Gastrocnemius medialis (tissue), 4 donors: Measurements from ENCODE around the gene THSD7A. TPM values are rescaled to one million over a fixed set of nuclear protein-coding genes. Genes with fewer than 3 reads are reported as not detected.

Experiments
- ATAC-seq, 2 donors: fragments of 150-250 bp; one replicate each; pipeline ENCODE4 v1.9.1; 2016
- DNase-seq, 2 donors: peaks; one replicate each; pipeline ENCODE4 v3.0.0-alpha.2; 2019
- H3K27ac ChIP-seq, 4 donors: fragments of 200-600 bp; sonication (generic); 1 replicate in 1 of 4; 2 replicates in 3 of 4; pipeline ENCODE4 v1.5.1; 2016 to 2018; ENCODE audit warnings: mild to moderate bottlenecking in 2 of 4, moderate library complexity in 1 of 4
- H3K27me3 ChIP-seq, 3 donors: fragments of 200-600 bp; sonication (generic) in 2 of 3; 1 replicate in 1 of 3; 2 replicates in 2 of 3; pipeline versions ENCODE4 v1.5.1 to v1.6.0; 2016 to 2019; ENCODE audit warnings: mild to moderate bottlenecking in 1 of 3, moderate library complexity in 1 of 3
- H3K36me3 ChIP-seq, 2 donors: fragments of 200-600 bp; sonication (generic) in 1 of 2; one replicate each; pipeline ENCODE4 v1.5.1; 2017 to 2018
- H3K4me1 ChIP-seq, 2 donors: fragments of 200-600 bp; sonication (generic) in 1 of 2; one replicate each; pipeline ENCODE4 v1.5.1; 2016 to 2017; ENCODE audit warnings: mild to moderate bottlenecking in 2 of 2
- H3K4me3 ChIP-seq, 4 donors: fragments of 200-600 bp; sonication (generic) in 3 of 4; 1 replicate in 1 of 4; 2 replicates in 3 of 4; pipeline ENCODE4 v1.5.1; 2016 to 2019; ENCODE audit warnings: mild to moderate bottlenecking in 2 of 4
- H3K9me3 ChIP-seq, 3 donors: fragments of 200-600 bp; sonication (generic) in 2 of 3; 1 replicate in 1 of 3; 2 replicates in 2 of 3; pipeline ENCODE4 v1.5.1; 2016 to 2019
- POLR2A ChIP-seq, 2 donors: fragments of 450-650 bp; IDR thresholded peaks; one replicate each; pipeline ENCODE4 v1.6.1; 2017; ENCODE audit warnings: antibody characterized with exemption in 2 of 2, mild to moderate bottlenecking in 2 of 2, moderate library complexity in 2 of 2
- in situ Hi-C, 4 donors: fragments of 200-750 bp; cut with MboI; loops; one replicate each; pipeline versions ENCODE4 v1.15.0 to v1.8.0; 2017; ENCODE audit warnings: low sequenced_read_pairs in 4 of 4
- intact Hi-C: fragments of 100-400 bp; cut with DNase I; formaldehyde crosslinking; loops from one replicate; pipeline ENCODE4 v1.15.1; 2023; ENCODE audit warnings: low total_unique reads
- total RNA-seq, 4 donors: library from RNA; depleted of rRNA; stranded (reverse); fragments of >200 nt; gene quantifications; one replicate each; pipeline versions ENCODE4 v1.1.0 to v1.2.3, GENCODE V29; 2016
- TF ChIP-seq, protein P1 (sequence below), 5 experiments: fragments of 450-650 bp in 3 of 5; fragments of 200-600 bp in 2 of 5; sonication (generic) in 2 of 5; IDR thresholded peaks in 4 of 5; conservative IDR thresholded peaks in 1 of 5; 1 replicate in 4 of 5; 2 replicates in 1 of 5; pipeline ENCODE4 v1.5.1; 2016 to 2019; ENCODE audit warnings: antibody characterized with exemption in 5 of 5, mild to moderate bottlenecking in 3 of 5, moderate library complexity in 3 of 5

The THSD7A gene
- total RNA-seq, 4 donors from 2014 or later = 0.36 to 0.78 (median 0.66) TPM

DNA sequence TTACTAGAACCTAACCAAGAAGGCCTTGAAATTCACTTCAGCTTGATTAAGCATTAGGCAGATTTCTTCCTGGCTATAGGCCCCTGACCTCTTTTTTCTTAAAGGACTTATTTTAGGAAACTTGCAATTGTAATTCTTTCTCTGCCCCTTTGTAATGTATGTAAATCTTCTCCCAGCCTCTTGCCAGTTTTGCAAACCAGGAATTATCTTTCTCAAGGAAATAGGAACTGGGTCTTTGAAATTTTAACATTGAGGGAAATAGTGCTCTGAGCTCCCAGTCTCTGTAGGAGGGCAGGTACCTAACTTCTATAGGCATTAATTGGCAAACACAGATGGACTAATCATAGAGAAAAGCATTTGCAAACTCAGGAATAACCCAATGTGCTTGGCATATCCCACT is 342.7 kb downstream of the THSD7A start:
- in situ Hi-C loops = no loop called here
- intact Hi-C loops = no loop called here
- DNase-seq (no peak), ATAC-seq (no peak)
- Histone ChIP-seq H3K4me1 (no peaks in the 10 kb centered on the region), H3K27me3 (no peaks in the 10 kb centered on the region), H3K27ac (no peak overlapping the region), H3K36me3 (no peaks in the 10 kb centered on the region), H3K9me3 (no peaks in the 10 kb centered on the region), H3K4me3 (no peak overlapping the region)
- TF ChIP-seq POLR2A (IDR thresholded peaks at IDR 0.05) = no peak
- TF ChIP-seq, protein P1, sequence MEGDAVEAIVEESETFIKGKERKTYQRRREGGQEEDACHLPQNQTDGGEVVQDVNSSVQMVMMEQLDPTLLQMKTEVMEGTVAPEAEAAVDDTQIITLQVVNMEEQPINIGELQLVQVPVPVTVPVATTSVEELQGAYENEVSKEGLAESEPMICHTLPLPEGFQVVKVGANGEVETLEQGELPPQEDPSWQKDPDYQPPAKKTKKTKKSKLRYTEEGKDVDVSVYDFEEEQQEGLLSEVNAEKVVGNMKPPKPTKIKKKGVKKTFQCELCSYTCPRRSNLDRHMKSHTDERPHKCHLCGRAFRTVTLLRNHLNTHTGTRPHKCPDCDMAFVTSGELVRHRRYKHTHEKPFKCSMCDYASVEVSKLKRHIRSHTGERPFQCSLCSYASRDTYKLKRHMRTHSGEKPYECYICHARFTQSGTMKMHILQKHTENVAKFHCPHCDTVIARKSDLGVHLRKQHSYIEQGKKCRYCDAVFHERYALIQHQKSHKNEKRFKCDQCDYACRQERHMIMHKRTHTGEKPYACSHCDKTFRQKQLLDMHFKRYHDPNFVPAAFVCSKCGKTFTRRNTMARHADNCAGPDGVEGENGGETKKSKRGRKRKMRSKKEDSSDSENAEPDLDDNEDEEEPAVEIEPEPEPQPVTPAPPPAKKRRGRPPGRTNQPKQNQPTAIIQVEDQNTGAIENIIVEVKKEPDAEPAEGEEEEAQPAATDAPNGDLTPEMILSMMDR (IDR thresholded peaks at IDR 0.05 in 4 of 5, conservative IDR thresholded peaks at IDR 0.05 in 1 of 5) = no peak

DNA sequence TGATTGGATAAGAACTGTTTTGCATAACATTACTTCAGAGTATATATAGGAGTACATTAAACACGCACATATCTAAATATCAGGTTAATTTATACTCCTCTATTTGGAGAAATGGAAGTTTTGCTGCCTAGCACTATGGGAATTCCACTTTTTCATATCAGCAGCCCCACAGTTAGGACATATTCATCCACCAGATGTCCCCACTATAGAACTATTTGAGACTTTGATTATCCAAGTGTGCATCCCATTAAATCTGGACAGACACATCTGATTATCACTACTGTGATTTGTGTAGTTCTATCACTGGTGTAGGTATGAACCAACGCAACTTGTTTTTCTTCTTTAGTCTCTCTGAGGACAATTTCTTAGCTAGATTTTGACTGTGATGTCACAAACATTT is 345.7 kb downstream of the THSD7A start:
- Histone ChIP-seq H3K4me3 (no peak overlapping the region), H3K27me3 (no peaks in the 10 kb centered on the region), H3K27ac (no peak overlapping the region), H3K9me3 (no peaks in the 10 kb centered on the region), H3K4me1 (no peaks in the 10 kb centered on the region), H3K36me3 (no peaks in the 10 kb centered on the region)
- no peak for TF ChIP-seq POLR2A (IDR thresholded peaks at IDR 0.05)
- TF ChIP-seq, protein P1 (IDR thresholded peaks at IDR 0.05 in 4 of 5, conservative IDR thresholded peaks at IDR 0.05 in 1 of 5) = no peak
- in situ Hi-C loops = no loop called here
- intact Hi-C loops = no loop called here
- DNase-seq (no peak), ATAC-seq (no peak)

DNA sequence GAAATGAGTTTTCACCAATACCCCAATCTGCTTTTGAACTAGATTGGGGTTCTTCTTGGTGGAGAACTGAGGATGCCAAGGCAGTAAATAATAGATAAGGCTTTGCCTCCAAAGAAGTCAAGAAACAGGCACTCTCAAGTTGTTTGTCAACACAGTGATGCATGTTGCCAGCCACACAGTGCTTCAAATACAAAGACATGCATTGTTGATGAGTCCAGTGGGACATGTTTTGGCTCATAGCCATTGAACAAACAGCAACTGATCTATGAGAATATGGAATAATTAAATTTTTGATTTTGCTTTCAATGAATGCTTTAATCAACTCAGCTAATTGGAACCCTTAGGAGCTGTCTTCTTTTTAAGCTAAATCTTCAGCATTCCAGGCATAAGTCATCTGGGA is 346.4 kb downstream of the THSD7A start:
- in situ Hi-C loops (no loop called here), intact Hi-C loops (no loop called here)
- Histone ChIP-seq H3K36me3 (no peaks in the 10 kb centered on the region), H3K4me3 (no peak overlapping the region), H3K27me3 (no peaks in the 10 kb centered on the region), H3K4me1 (no peaks in the 10 kb centered on the region), H3K27ac (no peak overlapping the region), H3K9me3 (no peaks in the 10 kb centered on the region)
- DNase-seq = no peak
- ATAC-seq = no peak
- TF ChIP-seq, protein P1 (IDR thresholded peaks at IDR 0.05 in 4 of 5, conservative IDR thresholded peaks at IDR 0.05 in 1 of 5) = no peak
- TF ChIP-seq POLR2A (IDR thresholded peaks at IDR 0.05) = no peak

DNA sequence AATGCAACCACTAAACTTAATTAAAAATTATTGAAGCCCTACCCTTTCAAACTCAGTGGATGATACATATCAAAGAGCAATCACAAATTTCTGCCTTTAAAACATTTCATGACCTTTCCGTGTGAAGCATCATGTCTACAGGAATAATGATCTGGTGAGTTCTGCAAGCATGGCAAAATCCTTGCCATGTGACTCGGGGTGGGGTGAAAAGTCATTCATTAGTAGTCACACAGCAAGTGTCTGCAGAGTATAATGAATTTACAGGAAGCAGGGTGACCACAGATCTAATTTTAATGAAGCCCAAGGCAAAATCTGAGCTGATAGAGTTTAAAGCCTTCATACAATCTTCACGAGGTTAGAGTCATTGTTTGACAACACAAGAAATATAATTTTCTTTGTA is 351.9 kb downstream of the THSD7A start:
- no peaks in the 10 kb centered on the region for H3K4me1 ChIP-seq
- H3K36me3 ChIP-seq = no peaks in the 10 kb centered on the region
- TF ChIP-seq, protein P1 (IDR thresholded peaks at IDR 0.05 in 4 of 5, conservative IDR thresholded peaks at IDR 0.05 in 1 of 5) = no peak
- TF ChIP-seq POLR2A (IDR thresholded peaks at IDR 0.05) = no peak
- H3K27me3 ChIP-seq = no peaks in the 10 kb centered on the region
- intact Hi-C loops = no loop called here
- H3K27ac ChIP-seq = no peak overlapping the region
- DNase-seq (no peak), ATAC-seq (no peak)
- H3K9me3 ChIP-seq = no peaks in the 10 kb centered on the region
- no peak overlapping the region for H3K4me3 ChIP-seq
- in situ Hi-C loops = no loop called here

DNA sequence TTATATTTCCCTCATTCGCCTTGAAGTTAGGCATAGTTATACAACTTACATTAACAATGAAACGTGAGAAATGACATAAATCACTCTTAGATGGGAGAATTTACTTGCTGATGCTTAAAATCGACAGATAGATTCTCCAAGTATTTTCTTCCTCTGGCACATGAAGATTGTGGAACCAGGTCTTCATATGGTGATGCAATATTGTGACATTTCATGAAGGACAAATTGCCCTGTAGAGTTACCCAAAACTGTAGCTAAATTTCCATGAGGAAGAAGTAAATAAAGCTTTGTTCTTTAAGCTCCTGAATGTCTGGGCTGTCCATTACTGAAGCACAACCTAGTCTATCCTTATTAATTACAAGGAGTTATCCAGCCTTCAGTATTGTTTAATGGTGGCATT is 353.1 kb downstream of the THSD7A start:
- Histone ChIP-seq H3K36me3 (no peaks in the 10 kb centered on the region), H3K27me3 (no peaks in the 10 kb centered on the region), H3K4me3 (no peak overlapping the region), H3K9me3 (no peaks in the 10 kb centered on the region), H3K27ac (no peak overlapping the region), H3K4me1 (no peaks in the 10 kb centered on the region)
- intact Hi-C loops (no loop called here), in situ Hi-C loops (no loop called here)
- TF ChIP-seq POLR2A (IDR thresholded peaks at IDR 0.05) = no peak
- TF ChIP-seq, protein P1 (IDR thresholded peaks at IDR 0.05 in 4 of 5, conservative IDR thresholded peaks at IDR 0.05 in 1 of 5) = no peak
- no peak for ATAC-seq
- DNase-seq = no peak
